OCI-M1 (cell line): ENCODE data around the gene SLC29A4.
"Not testable (repeated sequence)": the region's sequence is repeated elsewhere in the genome, so short reads cannot be mapped to it uniquely, and the experiment has no call there.

Source experiments
- DNase-seq: peaks from one replicate; lab custom pipeline; 2025; lab: John Stamatoyannopoulos, UW

Gene SLC29A4

GRCh38 chr7:5323800-5324781 lies 41.3 kb downstream of the SLC29A4 start:
- DNase-seq = not testable (repeated sequence)

- DNase-seq = no peak
Measured at GRCh38 chr7:5324961-5325360, 42.2 kb downstream of the SLC29A4 start.

- DNase-seq = no peak
Measured at GRCh38 chr7:5330288-5330687, 47.5 kb downstream of the SLC29A4 start.

GRCh38 chr7:5332579-5332978 lies 49.8 kb downstream of the SLC29A4 start:
- no peak for DNase-seq

GRCh38 chr7:5333121-5334045 lies 50.6 kb downstream of the SLC29A4 start:
- DNase-seq = no peak

- no peak for DNase-seq
Measured at GRCh38 chr7:5334671-5335070, 51.9 kb downstream of the SLC29A4 start.

- DNase-seq = no peak
Measured at GRCh38 chr7:5337047-5337446, 54.3 kb downstream of the SLC29A4 start.

GRCh38 chr7:5339955-5340354 lies 57.2 kb downstream of the SLC29A4 start:
- DNase-seq = no peak

GRCh38 chr7:5342631-5343030 lies 59.9 kb downstream of the SLC29A4 start:
- DNase-seq = no peak

- DNase-seq = no peak
Measured at GRCh38 chr7:5343884-5344283, 61.1 kb downstream of the SLC29A4 start.

GRCh38 chr7:5344342-5344741 lies 61.6 kb downstream of the SLC29A4 start:
- no peak for DNase-seq

- no peak for DNase-seq
Measured at GRCh38 chr7:5345171-5345570, 62.4 kb downstream of the SLC29A4 start.

GRCh38 chr7:5345671-5346070 lies 62.9 kb downstream of the SLC29A4 start:
- DNase-seq = no peak

GRCh38 chr7:5348134-5349004 lies 65.6 kb downstream of the SLC29A4 start:
- DNase-seq = no peak

GRCh38 chr7:5349005-5349380 lies 66.2 kb downstream of the SLC29A4 start:
- DNase-seq = no peak

GRCh38 chr7:5349437-5350173 lies 66.9 kb downstream of the SLC29A4 start:
- no peak for DNase-seq

- no peak for DNase-seq
Measured at GRCh38 chr7:5350174-5350463, 67.4 kb downstream of the SLC29A4 start.

GRCh38 chr7:5350600-5351385 lies 68.0 kb downstream of the SLC29A4 start:
- DNase-seq = no peak

GRCh38 chr7:5351507-5352265 lies 68.9 kb downstream of the SLC29A4 start:
- DNase-seq = no peak
